ENCODE measurements around the gene HNRNPA1. TPM values are rescaled to one million over a fixed set of nuclear protein-coding genes. Genes with fewer than 3 reads are reported as not detected.
"Not testable (repeated sequence)": the region's sequence is repeated elsewhere in the genome, so short reads cannot be mapped to it uniquely, and the experiment has no call there.

Gene HNRNPA1
- total RNA-seq, 1 experiment from 2014 or later = 2,589 TPM

GRCh38 chr12:54284070-54284780, 3.7 kb downstream of the HNRNPA1 start:
- H3K27me3 Mint-ChIP-seq (ENCODE audit: low read depth); ATAC-seq; H3K9me3 Mint-ChIP-seq; DNase-seq (ENCODE audit: low spot score); H3K4me3 Mint-ChIP-seq; H3K36me3 Mint-ChIP-seq: not testable (repeated sequence)
- Mint-ChIP-seq H3K4me1 (peaks cover 41% of the 10 kb centered on the region), H3K27ac (peak overlapping the region; percentile 86)
- TF ChIP-seq, protein P1, sequence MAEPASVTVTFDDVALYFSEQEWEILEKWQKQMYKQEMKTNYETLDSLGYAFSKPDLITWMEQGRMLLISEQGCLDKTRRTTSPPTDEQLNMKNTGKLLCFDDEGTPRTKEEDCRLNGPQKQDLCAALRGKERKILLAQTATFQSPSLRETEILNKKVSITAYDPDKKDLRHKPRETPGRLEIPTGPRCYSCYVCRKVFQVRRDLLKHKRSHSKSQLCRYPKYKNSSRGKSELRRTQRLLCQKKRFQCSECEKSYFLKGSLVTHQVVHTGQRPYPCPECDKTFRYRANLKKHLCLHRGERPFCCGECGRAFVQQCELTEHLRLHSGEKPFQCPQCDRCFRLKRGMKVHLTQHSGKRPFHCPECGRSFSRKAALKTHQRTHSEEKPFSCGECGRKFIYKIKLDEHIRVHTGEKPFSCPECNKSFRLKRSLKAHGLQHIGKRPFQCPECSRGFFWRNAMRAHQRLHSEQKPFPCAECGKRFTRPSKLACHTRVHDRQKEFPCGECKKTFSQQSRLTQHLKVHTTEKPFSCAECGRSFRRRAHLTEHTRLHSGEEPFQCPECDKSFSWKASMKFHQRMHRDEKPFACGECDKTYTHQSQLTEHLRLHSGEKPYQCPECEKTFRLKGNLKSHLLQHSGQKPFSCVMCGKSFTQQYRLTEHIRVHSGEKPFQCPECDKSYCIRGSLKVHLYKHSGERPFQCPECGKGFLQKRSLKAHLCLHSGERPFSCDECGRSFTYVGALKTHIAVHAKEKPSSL (CRISPR knock-in tag; conservative IDR thresholded peaks at IDR 0.05) = peak; percentile 67; the same call in 1 of the 2 replicates
- CTCF ChIA-PET = interaction anchor here (1.4 kb wide), 1 partner anchor 40 kb away, joined by 3 read pairs; no protein-coding TSS in a partner anchor
- POLR2A ChIA-PET = interaction anchor here (1.0 to 3.9 kb wide), 4 partner anchors 8 to 84 kb away, joined by 3 to 15 read pairs (median 4); partner anchors contain the start of gene COPZ1

DNA sequence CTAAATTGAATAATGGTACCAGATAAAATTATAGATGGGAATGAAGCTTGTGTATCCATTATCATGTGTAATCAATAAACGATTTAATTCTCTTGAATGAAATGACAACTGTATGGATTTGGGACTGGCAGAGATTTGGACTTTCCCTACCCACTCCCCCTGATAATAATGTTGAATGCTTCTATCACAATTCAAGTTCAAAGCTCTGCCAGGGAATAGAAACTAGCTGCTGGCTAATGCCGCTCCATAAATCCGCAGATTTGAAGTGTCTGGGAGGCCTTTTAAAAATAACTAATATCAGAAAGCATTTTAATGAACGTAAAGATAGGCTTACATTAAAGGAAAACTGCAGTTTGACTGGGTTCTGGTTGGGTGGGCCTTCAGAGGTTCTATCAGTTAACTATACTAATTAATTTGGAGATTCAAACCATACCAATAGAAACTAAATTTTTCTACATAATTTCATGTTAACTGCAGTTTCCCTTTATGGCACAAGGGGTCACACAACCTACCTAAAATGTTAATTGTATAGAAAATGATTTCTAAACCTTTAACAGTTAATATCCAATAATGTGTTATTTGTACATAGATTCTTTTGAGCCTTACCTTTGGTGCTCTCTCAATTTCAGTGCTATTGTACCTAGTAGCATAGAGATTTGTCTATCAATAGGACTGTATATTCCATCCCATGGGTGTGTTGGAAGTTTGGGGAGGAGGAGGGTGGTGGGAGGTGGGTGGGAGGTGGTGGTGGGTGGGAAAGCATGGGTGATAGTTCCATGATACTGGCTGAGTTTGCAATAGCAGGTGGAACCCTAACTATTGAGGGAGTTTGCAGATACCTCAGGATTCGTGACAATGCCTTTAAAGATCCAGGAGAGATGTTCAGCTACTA, 4.9 kb downstream of the HNRNPA1 start:
- Mint-ChIP-seq H3K9me3 (no peaks in the 10 kb centered on the region), H3K4me3 (peak overlapping the region; percentile 10), H3K36me3 (no peaks in the 10 kb centered on the region; the same call in 1 of the 2 replicates), H3K4me1 (peaks cover 41% of the 10 kb centered on the region), H3K27ac (peak overlapping the region; percentile 81), H3K27me3 (ENCODE audit: low read depth) (no peaks in the 10 kb centered on the region)
- no peak for DNase-seq (ENCODE audit: low spot score)
- ChIA-PET CTCF (interaction anchor here (1.8 to 2.6 kb wide), 5 partner anchors 15 to 85 kb away, joined by 3 to 12 read pairs (median 7); partner anchors contain the start of genes COPZ1 and NFE2), POLR2A (interaction anchor here (0.6 to 3.9 kb wide), 7 partner anchors 11 to 74 kb away, joined by 4 to 23 read pairs (median 6); partner anchors contain the start of genes COPZ1 and NFE2)
- ATAC-seq = no peak
- TF ChIP-seq ZNF396 (CRISPR knock-in tag; IDR thresholded peaks at IDR 0.05; ENCODE audit: borderline replicate concordance) (no peak), ZNF121 (CRISPR knock-in tag; IDR thresholded peaks at IDR 0.05) (no peak), ETV6 (CRISPR knock-in tag; IDR thresholded peaks at IDR 0.05) (no peak), TP53 (CRISPR knock-in tag; IDR thresholded peaks at IDR 0.05) (no peak), PRRX2 (CRISPR knock-in tag; IDR thresholded peaks at IDR 0.05) (peak; percentile 7; the same call in 1 of the 2 replicates), JAZF1 (CRISPR knock-in tag; IDR thresholded peaks at IDR 0.05) (no peak), PRDM15 (CRISPR knock-in tag; IDR thresholded peaks at IDR 0.05) (no peak), ERG (CRISPR knock-in tag; IDR thresholded peaks at IDR 0.05) (peak; percentile 94; the same call in 1 of the 2 replicates), ZNF263 (CRISPR knock-in tag; IDR thresholded peaks at IDR 0.05; ENCODE audit: low read depth) (no peak), RORB (CRISPR knock-in tag; IDR thresholded peaks at IDR 0.05) (no peak), AR (CRISPR knock-in tag; IDR thresholded peaks at IDR 0.05) (peak; percentile 65), CBFB (CRISPR knock-in tag; IDR thresholded peaks at IDR 0.05; ENCODE audit: low read depth) (no peak), NR1H2 (CRISPR knock-in tag; IDR thresholded peaks at IDR 0.05) (no peak), NFATC4 (CRISPR knock-in tag; IDR thresholded peaks at IDR 0.05) (peak; percentile 61; the same call in 1 of the 2 replicates)
- TF ChIP-seq, protein P1 (CRISPR knock-in tag; conservative IDR thresholded peaks at IDR 0.05) = peak; percentile 89; the same call in 1 of the 2 replicates

Data from WTC11 (cell line).